AG09319 (cell line): ENCODE results near the gene TBC1D5.

Experiments
- DNase-seq: peaks from one replicate; pipeline ENCODE4 v3.0.0-alpha.2; 2010; ENCODE audit warnings: low read depth; ENCODE audit errors: extremely low read depth
- CTCF ChIP-seq: IDR thresholded peaks from 2 replicates; pipeline ENCODE4 v1.5.1; 2011; ENCODE audit warnings: low read depth, mild to moderate bottlenecking, inconsistent platforms, low read length, moderate library complexity

The TBC1D5 gene

GRCh38 chr3:17407576-17407975, 334.9 kb downstream of the TBC1D5 start:
- TF ChIP-seq CTCF: no peak

GRCh38 chr3:17404548-17404947, 337.9 kb downstream of the TBC1D5 start:
- DNase-seq: no peak
- TF ChIP-seq CTCF: no peak

More at GRCh38 chr3:17407576-17407975, 334.9 kb downstream of the TBC1D5 start:
- DNase-seq: no peak

GRCh38 chr3:17402442-17402841, 340.0 kb downstream of the TBC1D5 start:
- no peak for TF ChIP-seq CTCF
- DNase-seq: no peak

GRCh38 chr3:17401912-17402311, 340.5 kb downstream of the TBC1D5 start:
- no peak for DNase-seq

GRCh38 chr3:17399586-17399985, 342.8 kb downstream of the TBC1D5 start:
- TF ChIP-seq CTCF: no peak
- no peak for DNase-seq

More at GRCh38 chr3:17401912-17402311, 340.5 kb downstream of the TBC1D5 start:
- no peak for TF ChIP-seq CTCF

- no peak for DNase-seq
- no peak for TF ChIP-seq CTCF
These were observed 343.4 kb downstream of the TBC1D5 start for GRCh38 chr3:17398959-17399551.

GRCh38 chr3:17396036-17396435, 346.4 kb downstream of the TBC1D5 start:
- no peak for TF ChIP-seq CTCF
- no peak for DNase-seq
